ENCODE results near the gene MARCHF10.

GRCh38 chr17:62678214-62678919 lies 129.7 kb downstream of the MARCHF10 start:
- TF ChIP-seq CTCF (IDR thresholded peaks at IDR 0.05; ENCODE audit: low read depth, low read length) (no peak), POLR2A (IDR thresholded peaks at IDR 0.05; ENCODE audit: extremely low read depth, insufficient read length) (no peak), MAX (IDR thresholded peaks at IDR 0.05; ENCODE audit: low read depth, low read length) (no peak)

All from NB4 (cell line).